ENCODE data around the gene FAM229A. TPM values are rescaled to one million over a fixed set of nuclear protein-coding genes. Genes with fewer than 3 reads are reported as not detected.

The FAM229A gene
- total and polyA plus RNA-seq, 2 of the 8 experiments (the other 6 are each of a cell fraction or from before 2014, with no cell fraction given), result 4.1 to 4.2 TPM

DNA sequence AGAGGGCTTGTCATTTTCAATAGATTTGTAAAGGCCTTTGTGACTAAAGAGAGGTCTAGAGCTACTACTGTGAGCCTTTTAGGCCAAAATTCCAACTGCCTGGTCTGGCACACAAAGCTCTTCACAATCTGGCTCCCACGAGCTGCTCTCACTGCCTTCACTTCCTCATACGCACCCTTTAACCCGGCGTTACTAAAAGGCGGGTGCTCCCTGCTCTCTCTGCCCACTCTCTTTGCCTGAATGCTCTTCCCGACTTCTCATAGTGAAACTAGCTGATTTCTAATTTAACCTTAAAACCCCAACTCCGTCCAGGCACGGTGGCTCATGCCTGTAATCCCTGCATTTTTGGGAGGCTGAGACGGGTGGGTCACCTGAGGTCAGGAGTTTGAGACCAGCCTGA is 17.8 kb upstream of the FAM229A start:
- CTCF ChIA-PET (ENCODE audit: partially characterized antibody), result no interaction called here
- H3K27ac ChIP-seq (ENCODE audit: low read depth, low read length), result no peak overlapping the region
- TF ChIP-seq POU5F1 (IDR thresholded peaks at IDR 0.05; ENCODE audit: low read depth, low read length) (no peak), KDM1A (IDR thresholded peaks at IDR 0.05; ENCODE audit: borderline replicate concordance, low read length) (no peak), NANOG (IDR thresholded peaks at IDR 0.05; ENCODE audit: insufficient read depth, low read depth, low read length, poor library complexity, severe bottlenecking) (no peak), CHD1 (IDR thresholded peaks at IDR 0.05; ENCODE audit: low read depth, low read length) (no peak), HDAC2 (IDR thresholded peaks at IDR 0.05; ENCODE audit: borderline replicate concordance in 1 of 2, low read depth in 2 of 2, low read length in 2 of 2) (no peak), JUN (IDR thresholded peaks at IDR 0.05; ENCODE audit: low read depth, low read length) (no peak), CEBPB (IDR thresholded peaks at IDR 0.05; ENCODE audit: low read depth, low read length) (no peak), SIX5 (IDR thresholded peaks at IDR 0.05; ENCODE audit: low read depth, low read length) (no peak), ASH2L (IDR thresholded peaks at IDR 0.05; ENCODE audit: low read length) (no peak), SP2 (IDR thresholded peaks at IDR 0.05; ENCODE audit: low read length) (no peak)
- TF ChIP-seq, protein P1, sequence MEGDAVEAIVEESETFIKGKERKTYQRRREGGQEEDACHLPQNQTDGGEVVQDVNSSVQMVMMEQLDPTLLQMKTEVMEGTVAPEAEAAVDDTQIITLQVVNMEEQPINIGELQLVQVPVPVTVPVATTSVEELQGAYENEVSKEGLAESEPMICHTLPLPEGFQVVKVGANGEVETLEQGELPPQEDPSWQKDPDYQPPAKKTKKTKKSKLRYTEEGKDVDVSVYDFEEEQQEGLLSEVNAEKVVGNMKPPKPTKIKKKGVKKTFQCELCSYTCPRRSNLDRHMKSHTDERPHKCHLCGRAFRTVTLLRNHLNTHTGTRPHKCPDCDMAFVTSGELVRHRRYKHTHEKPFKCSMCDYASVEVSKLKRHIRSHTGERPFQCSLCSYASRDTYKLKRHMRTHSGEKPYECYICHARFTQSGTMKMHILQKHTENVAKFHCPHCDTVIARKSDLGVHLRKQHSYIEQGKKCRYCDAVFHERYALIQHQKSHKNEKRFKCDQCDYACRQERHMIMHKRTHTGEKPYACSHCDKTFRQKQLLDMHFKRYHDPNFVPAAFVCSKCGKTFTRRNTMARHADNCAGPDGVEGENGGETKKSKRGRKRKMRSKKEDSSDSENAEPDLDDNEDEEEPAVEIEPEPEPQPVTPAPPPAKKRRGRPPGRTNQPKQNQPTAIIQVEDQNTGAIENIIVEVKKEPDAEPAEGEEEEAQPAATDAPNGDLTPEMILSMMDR (IDR thresholded peaks at IDR 0.05; ENCODE audit: control extremely low read depth in 1 of 3, insufficient read depth in 1 of 3, low read depth in 1 of 3, low read length in 3 of 3), result no peak

More for the DNA sequence above, 17.8 kb upstream of the FAM229A start:
- H3K9me3 ChIP-seq (ENCODE audit: insufficient read depth in 2 of 2, low read depth in 1 of 2, low read length in 1 of 2), result no peaks in the 10 kb centered on the region
- H4K20me1 ChIP-seq (replicated peaks in 1 of 2; ENCODE audit: control insufficient read depth in 1 of 2, insufficient read depth in 2 of 2, low read length in 2 of 2), result peaks cover 3 to 4% of the 10 kb centered on the region in 2 experiments
- no peak for FAIRE-seq
- no peak overlapping the region for H3K9ac ChIP-seq (replicated peaks in 1 of 4; ENCODE audit: extremely low read depth in 1 of 4, low read depth in 3 of 4, low read length in 3 of 4)
- no peaks in the 10 kb centered on the region for H3K79me1 ChIP-seq (ENCODE audit: low read depth, low read length)
- H3K4ac ChIP-seq (replicated peaks; ENCODE audit: insufficient read length, low read depth, low read length), result no peak overlapping the region
- no peak overlapping the region for H2BK20ac ChIP-seq (ENCODE audit: low read length)
- no peak overlapping the region for H2BK15ac ChIP-seq (ENCODE audit: low read length)
- no peak overlapping the region for H3K14ac ChIP-seq (ENCODE audit: insufficient read length)
- H3K79me2 ChIP-seq (ENCODE audit: control insufficient read depth in 1 of 2, insufficient read depth in 2 of 2, low read length in 2 of 2), result no peaks in the 10 kb centered on the region
- POLR2A ChIA-PET (ENCODE audit: partially characterized antibody), result interaction anchor here (1.2 to 1.5 kb wide), 3 partner anchors 11 to 14 kb away, joined by 3 to 6 read pairs (median 4); partner anchors contain the start of gene BSDC1
- H2AK5ac ChIP-seq (ENCODE audit: low read depth, low read length), result no peak overlapping the region
- H2BK5ac ChIP-seq (ENCODE audit: low read depth, low read length), result no peak overlapping the region
- H3K27me3 ChIP-seq (replicated peaks in 1 of 4; ENCODE audit: control insufficient read depth in 3 of 4, extremely low read depth in 1 of 4, insufficient read depth in 3 of 4, low read length in 3 of 4), result no peaks in the 10 kb centered on the region
- H2BK12ac ChIP-seq (ENCODE audit: low read depth, low read length), result no peak overlapping the region
- no peak overlapping the region for H3K56ac ChIP-seq (replicated peaks; ENCODE audit: insufficient read length, low read depth, low read length)
- H4K8ac ChIP-seq (ENCODE audit: extremely low read depth, insufficient read depth, low read length), result no peak overlapping the region
- WGBS, 2 experiments (ENCODE audit: extremely low coverage in 1 of 2, insufficient coverage in 1 of 2, insufficient read length in 1 of 2, insufficient replicate concordance in 2 of 2, low coverage in 1 of 2, low lambda C conversion rate in 2 of 2, missing lambda C conversion rate in 1 of 2), result 89% methylated on average over 9 of the region's 9 CpGs; no CpG with 5 or more reads in 1 of the 2 experiments
- H3K4me3 ChIP-seq (ENCODE audit: extremely low read depth in 1 of 4, insufficient read depth in 2 of 4, low read depth in 3 of 4, low read length in 4 of 4), result no peak overlapping the region
- no peaks in the 10 kb centered on the region for H3K23me2 ChIP-seq (ENCODE audit: low read depth, low read length)
- no peak overlapping the region for H4K5ac ChIP-seq (ENCODE audit: insufficient read length, low read depth, low read length)
- no peak overlapping the region for H2BK120ac ChIP-seq (replicated peaks; ENCODE audit: low read depth, low read length)
- no peak for DNase-seq (ENCODE audit: low read depth in 1 of 2, low spot score in 2 of 2)
- no peaks in the 10 kb centered on the region for H3K4me1 ChIP-seq (replicated peaks in 1 of 4; ENCODE audit: control insufficient read depth in 3 of 4, insufficient read depth in 4 of 4, low read length in 3 of 4)
- H2AFZ ChIP-seq (ENCODE audit: low read length), result no peak overlapping the region
- peaks cover 27 to 82% (median 68%) of the 10 kb centered on the region in 4 experiments for H3K36me3 ChIP-seq (ENCODE audit: control insufficient read depth in 2 of 4, insufficient read depth in 4 of 4, low read length in 3 of 4)
- no peak overlapping the region for H3K18ac ChIP-seq (ENCODE audit: extremely low read depth, low read length)
- H3K23ac ChIP-seq (ENCODE audit: insufficient read length), result no peak overlapping the region
- H3K4me2 ChIP-seq (ENCODE audit: insufficient read depth in 1 of 2, low read depth in 2 of 2, low read length in 2 of 2), result no peak overlapping the region
- no peak overlapping the region for H4K91ac ChIP-seq (replicated peaks; ENCODE audit: insufficient read length, low read length)
